ENCODE data around the gene SDCCAG8. TPM values are rescaled to one million over a fixed set of nuclear protein-coding genes. Genes with fewer than 3 reads are reported as not detected.

SDCCAG8 gene
- total and polyA plus RNA-seq, 2 of the 8 experiments (the other 6 are each of a cell fraction or from before 2014, with no cell fraction given): 15.6 to 21.0 TPM

GRCh38 chr1:243474136-243474881, 218.5 kb downstream of the SDCCAG8 start (continued):
- TF ChIP-seq SRF (IDR thresholded peaks at IDR 0.05; ENCODE audit: low read depth, low read length) (no peak), CHD2 (IDR thresholded peaks at IDR 0.05; ENCODE audit: low read length) (0 out of 2 replicates have a peak, but pooled peaks have one; percentile 32), POLR2A (IDR thresholded peaks at IDR 0.05; ENCODE audit: control extremely low read depth in 1 of 2, low read depth in 2 of 2, low read length in 2 of 2) (no peak), SAP30 (IDR thresholded peaks at IDR 0.05; ENCODE audit: insufficient read depth, insufficient replicate concordance, low read length) (no peak), SIRT6 (IDR thresholded peaks at IDR 0.05; ENCODE audit: low read length) (no peak), KDM4A (IDR thresholded peaks at IDR 0.05; ENCODE audit: low read depth, low read length, severe bottlenecking) (no peak), EP300 (IDR thresholded peaks at IDR 0.05; ENCODE audit: borderline replicate concordance in 1 of 2, low read depth in 2 of 2, low read length in 2 of 2) (no peak), SP2 (IDR thresholded peaks at IDR 0.05; ENCODE audit: low read length) (no peak), NANOG (IDR thresholded peaks at IDR 0.05; ENCODE audit: insufficient read depth, low read depth, low read length, poor library complexity, severe bottlenecking) (no peak), CTCF (IDR thresholded peaks at IDR 0.05; ENCODE audit: control extremely low read depth in 1 of 3, insufficient read depth in 1 of 3, low read depth in 1 of 3, low read length in 3 of 3) (no peak), JUN (IDR thresholded peaks at IDR 0.05; ENCODE audit: low read depth, low read length) (no peak), RAD21 (IDR thresholded peaks at IDR 0.05 in 1 of 2, conservative IDR thresholded peaks at IDR 0.05 in 1 of 2; ENCODE audit: low read depth in 2 of 2, low read length in 2 of 2) (no peak), POU5F1 (IDR thresholded peaks at IDR 0.05; ENCODE audit: low read depth, low read length) (no peak), TAF1 (IDR thresholded peaks at IDR 0.05; ENCODE audit: low read depth, low read length) (no peak), CTBP2 (IDR thresholded peaks at IDR 0.05; ENCODE audit: borderline replicate concordance, insufficient read depth, insufficient read length, low read length) (no peak), BRCA1 (IDR thresholded peaks at IDR 0.05; ENCODE audit: low read depth, low read length) (no peak), SUZ12 (IDR thresholded peaks at IDR 0.05; ENCODE audit: low read length) (no peak), KDM5A (IDR thresholded peaks at IDR 0.05; ENCODE audit: low read length) (no peak), E2F6 (IDR thresholded peaks at IDR 0.05) (peak; percentile 80), YY1 (IDR thresholded peaks at IDR 0.05; ENCODE audit: low read depth, low read length) (no peak), EGR1 (IDR thresholded peaks at IDR 0.05; ENCODE audit: borderline replicate concordance, low read depth, low read length) (no peak)

Measured in H1 (cell line).